Ishikawa (cell line): Measurements from ENCODE around the gene ZNF219.

Experiments
- FOXM1 ChIP-seq: IDR thresholded peaks from 2 replicates; pipeline ENCODE4 v1.6.1; 2012; ENCODE audit warnings: low read depth, borderline replicate concordance
- YY1 ChIP-seq: IDR thresholded peaks from 2 replicates; pipeline ENCODE4 v1.6.1; 2012; ENCODE audit warnings: low read depth

- no peak for TF ChIP-seq YY1
- no peak for TF ChIP-seq FOXM1
Measured at GRCh38 chr14:21054768-21055145, 43.7 kb downstream of the ZNF219 start.
